DMS114 treated with DMSO at 0.1 percent for 48 hours (cell line): Measurements from ENCODE around the gene DIS3L2.
"Not testable (repeated sequence)": the region's sequence is repeated elsewhere in the genome, so short reads cannot be mapped to it uniquely, and the experiment has no call there.

Experiments
- DNase-seq: peaks from one replicate; lab custom pipeline; 2025; ENCODE audit not compliant: unreplicated experiment; lab: John Stamatoyannopoulos, UW

Gene DIS3L2

GRCh38 chr2:232330068-232330999 lies 368.8 kb downstream of the DIS3L2 start:
- DNase-seq = no peak

- not testable (repeated sequence) for DNase-seq
These were observed 369.5 kb downstream of the DIS3L2 start for GRCh38 chr2:232331061-232331460.

- DNase-seq = not testable (repeated sequence)
These were observed 370.1 kb downstream of the DIS3L2 start for GRCh38 chr2:232331641-232332040.

GRCh38 chr2:232332244-232332939 lies 370.9 kb downstream of the DIS3L2 start:
- not testable (repeated sequence) for DNase-seq

GRCh38 chr2:232332940-232333259 lies 371.4 kb downstream of the DIS3L2 start:
- no peak for DNase-seq

- no peak for DNase-seq
These were observed 372.0 kb downstream of the DIS3L2 start for GRCh38 chr2:232333361-232334135.

GRCh38 chr2:232334136-232334884 lies 372.8 kb downstream of the DIS3L2 start:
- not testable (repeated sequence) for DNase-seq

- DNase-seq = not testable (repeated sequence)
These were observed 373.3 kb downstream of the DIS3L2 start for GRCh38 chr2:232334885-232335205.

GRCh38 chr2:232335206-232335858 lies 373.8 kb downstream of the DIS3L2 start:
- DNase-seq = not testable (repeated sequence)

- DNase-seq = no peak
These were observed 374.3 kb downstream of the DIS3L2 start for GRCh38 chr2:232335859-232336215.

GRCh38 chr2:232336241-232336736 lies 374.8 kb downstream of the DIS3L2 start:
- no peak for DNase-seq

- no peak for DNase-seq
These were observed 375.6 kb downstream of the DIS3L2 start for GRCh38 chr2:232336981-232337720.

- not testable (repeated sequence) for DNase-seq
These were observed 376.7 kb downstream of the DIS3L2 start for GRCh38 chr2:232338094-232338758.

- DNase-seq = no peak
These were observed 377.2 kb downstream of the DIS3L2 start for GRCh38 chr2:232338759-232339106.

- DNase-seq = no peak
These were observed 377.9 kb downstream of the DIS3L2 start for GRCh38 chr2:232339121-232340081.

- DNase-seq = no peak
These were observed 378.8 kb downstream of the DIS3L2 start for GRCh38 chr2:232340171-232340935.

GRCh38 chr2:232341061-232341738 lies 379.7 kb downstream of the DIS3L2 start:
- DNase-seq = no peak
